Aorta (tissue), 5 donors: ENCODE measurements around the gene MRPL51. TPM values are rescaled to one million over a fixed set of nuclear protein-coding genes. Genes with fewer than 3 reads are reported as not detected.
"Not testable (repeated sequence)": the region's sequence is repeated elsewhere in the genome, so short reads cannot be mapped to it uniquely, and the experiment has no call there.

Experiments used
- ATAC-seq: fragments of 200-7000 bp; cut with Tn5 transposase; one replicate; pipeline ENCODE4 v1.9.1; 2022; ENCODE audit warnings: moderate library complexity; ENCODE audit not compliant: low FRiP score
- DNase-seq, 2 donors: peaks; one replicate each; pipeline ENCODE4 v3.0.0-alpha.2; 2020
- H3K27ac ChIP-seq, 2 donors: one replicate each; pipeline ENCODE4 v1.5.1; 2013; ENCODE audit warnings: low read length in 2 of 2, mild to moderate bottlenecking in 2 of 2, moderate library complexity in 2 of 2, control low read depth in 1 of 2, inconsistent platforms in 1 of 2, low read depth in 1 of 2
- H3K27me3 ChIP-seq, 2 donors: one replicate each; pipeline ENCODE4 v1.6.1; 2013; ENCODE audit warnings: control low read depth in 1 of 2, low read length in 1 of 2, mild to moderate bottlenecking in 1 of 2, moderate library complexity in 1 of 2; ENCODE audit not compliant: insufficient read depth in 2 of 2, control insufficient read depth in 1 of 2
- H3K36me3 ChIP-seq, 2 donors: one replicate each; pipeline ENCODE4 v1.6.1; 2013; ENCODE audit warnings: control low read depth in 1 of 2, low read length in 1 of 2, mild to moderate bottlenecking in 1 of 2; ENCODE audit not compliant: insufficient read depth in 2 of 2, control insufficient read depth in 1 of 2
- H3K4me1 ChIP-seq, 2 donors: one replicate each; pipeline ENCODE4 v1.6.1; 2013; ENCODE audit warnings: low read length in 2 of 2, control low read depth in 1 of 2, mild to moderate bottlenecking in 1 of 2, moderate library complexity in 1 of 2; ENCODE audit not compliant: insufficient read depth in 2 of 2, control insufficient read depth in 1 of 2
- H3K4me3 ChIP-seq, 2 donors: one replicate each; pipeline ENCODE4 v1.5.1; 2013; ENCODE audit warnings: low read length in 2 of 2, control low read depth in 1 of 2, mild to moderate bottlenecking in 1 of 2
- H3K9me3 ChIP-seq: one replicate; pipeline ENCODE4 v1.6.1; 2013; ENCODE audit warnings: mild to moderate bottlenecking, low read length; ENCODE audit not compliant: control insufficient read depth
- WGBS, 2 donors: extraction: QIAGEN DNeasy Blood & Tissue Kit; methylation state at CpG; one replicate each; pipeline ENCODE4 v1.1.7; 2013; 5-methylcytosine and 5-hydroxymethylcytosine counted together
- intact Hi-C, 2 donors: fragments of 100-400 bp; cut with DNase I; formaldehyde crosslinking; loops; one replicate each; pipeline versions ENCODE4 v1.14.2 to v1.15.0; 2022
- polyA plus RNA-seq, 2 donors: library from polyadenylated mRNA; stranded (reverse); fragments of 200-250 nt; gene quantifications; one replicate each; pipeline ENCODE4 v1.2.3, GENCODE V29; 2013
- total RNA-seq, 2 donors: library from RNA; stranded (reverse); fragmentation: NEBNext Ultra II Directional; extraction: Animal tissue kit (Norgen Biotek cat#: 25700); gene quantifications; one replicate each; pipeline ENCODE4 v1.2.1, GENCODE V29; 2021
- donor health status: healthy with polysubstance abuse.
- donor health status: Bipolar disorder and iron deficiency.
- donor health status: DM: no; HTN: no; CAD: no.
- donor health status: DM: no; HTN: no; CAD: no.
- donor health status: DM: yes; HTN: yes; CAD: no.

Gene MRPL51
- total and polyA plus RNA-seq, 4 donors: 91.8 to 283 (median 110) TPM

GRCh38 chr12:6500466-6500865, 7.4 kb upstream of the MRPL51 start:
- no peak overlapping the region for H3K4me3 ChIP-seq
- 91% methylated on average over 2 of the region's 2 CpGs for WGBS, 2 donors
- no peak for ATAC-seq
- H3K36me3 ChIP-seq: peaks cover 0 to 2% of the 10 kb centered on the region in 2 donors
- no peaks in the 10 kb centered on the region for H3K4me1 ChIP-seq
- H3K27me3 ChIP-seq: no peaks in the 10 kb centered on the region
- DNase-seq: no peak
- no peaks in the 10 kb centered on the region for H3K9me3 ChIP-seq
- H3K27ac ChIP-seq: no peak overlapping the region
- intact Hi-C loops: no loop called here

- H3K27me3 ChIP-seq, H3K4me3 ChIP-seq, ATAC-seq, H3K36me3 ChIP-seq, intact Hi-C loops, H3K4me1 ChIP-seq, H3K9me3 ChIP-seq, DNase-seq, H3K27ac ChIP-seq: not testable (repeated sequence)
- WGBS, 2 donors: 76 to 77% methylated on average over 3 of the region's 3 CpGs
These were observed 4.2 kb upstream of the MRPL51 start for GRCh38 chr12:6497291-6497690.

GRCh38 chr12:6494968-6495367, 1.9 kb upstream of the MRPL51 start:
- ATAC-seq (no peak), DNase-seq (no peak)
- no peak overlapping the region for H3K27ac ChIP-seq
- 35 to 56% methylated on average over 1 of the region's 1 CpG for WGBS, 2 donors
- no peaks in the 10 kb centered on the region for H3K9me3 ChIP-seq
- peaks cover 0 to 2% of the 10 kb centered on the region in 2 donors for H3K36me3 ChIP-seq
- H3K4me1 ChIP-seq: peaks cover 0 to 5% of the 10 kb centered on the region in 2 donors
- intact Hi-C loops: no loop called here
- H3K27me3 ChIP-seq: no peaks in the 10 kb centered on the region
- peak overlapping the region in 1 of 2 donors; percentile 93 for H3K4me3 ChIP-seq

- Histone ChIP-seq H3K27me3 (no peaks in the 10 kb centered on the region), H3K4me1 (peaks cover 0 to 5% of the 10 kb centered on the region in 2 donors), H3K4me3 (peak overlapping the region; percentile 87 to 93), H3K9me3 (no peaks in the 10 kb centered on the region), H3K36me3 (peaks cover 0 to 2% of the 10 kb centered on the region in 2 donors), H3K27ac (no peak overlapping the region)
- DNase-seq: no peak
- 0 to 1% methylated on average over 14 of the region's 14 CpGs for WGBS, 2 donors
- ATAC-seq: peak; percentile 1
- intact Hi-C loops: no loop called here
These were observed 1.2 kb upstream of the MRPL51 start for GRCh38 chr12:6494258-6494743.

- Histone ChIP-seq H3K27ac (peak within 1 kb of the TSS; percentile 89 to 96), H3K36me3 (no peaks in the 10 kb centered on the region), H3K4me1 (peaks cover 0 to 5% of the 10 kb centered on the region in 2 donors), H3K27me3 (no peaks in the 10 kb centered on the region), H3K4me3 (peak within 1 kb of the TSS; percentile 87 to 93), H3K9me3 (no peaks in the 10 kb centered on the region)
- intact Hi-C loops: loop anchor here (2.0 kb wide), 2 partner anchors 39 to 41 kb away; partner anchors contain the start of gene GAPDH (in 1 of the 2)
- WGBS, 2 donors: 0% methylated on average over 49 of the region's 49 CpGs
- ATAC-seq (peak; percentile 97), DNase-seq (peak; percentile 97)
These were observed 615 bp upstream of the MRPL51 start, which contains the start of gene NCAPD2 for GRCh38 chr12:6493497-6494257. TSS of gene NCAPD2 (plus strand) at chr12:6494102. CDS start at chr12:6495099, 997 bp downstream.

DNA sequence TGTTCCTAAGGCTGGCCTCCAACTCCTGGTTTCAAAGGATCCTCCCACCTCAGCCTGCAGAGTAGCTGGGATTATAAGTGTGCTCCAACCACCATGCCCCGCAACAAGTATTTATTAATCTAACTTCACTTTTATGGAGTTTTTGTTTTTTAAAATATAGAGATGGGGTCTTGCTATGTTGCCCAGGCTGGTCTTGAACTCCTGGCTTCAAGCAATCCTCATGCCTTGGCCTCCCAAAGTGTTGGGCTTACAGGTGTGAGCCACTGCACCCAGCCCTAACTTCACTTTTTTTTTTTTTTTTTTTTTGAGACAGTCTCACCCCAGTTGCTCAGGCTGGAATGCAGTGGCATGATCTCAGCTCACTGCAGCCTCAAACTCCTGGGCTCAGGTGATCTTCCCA, 2.4 kb downstream of the MRPL51 start:
- ATAC-seq, H3K27ac ChIP-seq, H3K4me3 ChIP-seq, intact Hi-C loops, H3K4me1 ChIP-seq, H3K36me3 ChIP-seq, DNase-seq, H3K27me3 ChIP-seq, H3K9me3 ChIP-seq: not testable (repeated sequence)
- 94 to 100% methylated on average over 1 of the region's 1 CpG for WGBS, 2 donors

DNA sequence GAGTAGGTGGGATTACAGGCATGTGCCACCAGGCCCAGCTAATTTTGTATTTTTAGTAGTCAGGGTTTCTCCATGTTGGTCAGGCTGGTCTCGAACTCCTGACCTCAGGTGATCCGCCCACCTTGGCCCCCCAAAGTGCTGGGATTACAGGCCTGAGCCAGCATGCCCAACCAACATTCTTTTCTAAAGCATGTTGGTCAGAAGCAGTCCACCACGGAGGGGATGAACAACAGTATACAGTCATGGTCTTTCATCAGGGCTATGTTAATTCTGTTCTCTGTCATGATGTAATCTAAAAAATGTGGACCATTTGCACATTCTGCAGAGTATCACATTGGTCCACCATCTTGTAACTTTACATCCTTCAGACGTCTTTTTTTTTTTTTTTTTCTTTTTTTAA, 3.6 kb downstream of the MRPL51 start:
- peaks cover 0 to 5% of the 10 kb centered on the region in 2 donors for H3K4me1 ChIP-seq
- 50 to 54% methylated on average over 4 of the region's 4 CpGs for WGBS, 2 donors

DNA sequence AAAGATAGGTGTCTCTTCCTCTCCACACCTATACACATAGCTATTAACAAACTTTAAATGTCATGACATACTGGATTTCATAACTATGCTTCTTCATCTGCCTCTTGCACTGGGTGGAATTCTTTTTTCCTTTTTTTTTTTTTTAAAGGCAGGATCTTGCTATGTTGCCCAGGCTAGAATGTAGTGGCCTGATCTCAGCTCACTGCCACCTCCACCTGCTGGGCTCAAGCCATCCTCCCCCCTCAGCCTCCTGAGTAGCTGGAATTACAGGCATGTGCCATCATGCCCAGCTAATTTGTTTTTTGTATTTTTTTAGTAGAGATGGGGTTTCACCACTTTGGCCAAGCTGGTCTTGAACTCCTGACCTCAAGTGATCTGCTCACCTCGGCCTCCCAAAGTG, 4.8 kb downstream of the MRPL51 start:
- no peak overlapping the region for H3K4me3 ChIP-seq
- intact Hi-C loops: no loop called here
- DNase-seq (no peak), ATAC-seq (no peak)
- no peaks in the 10 kb centered on the region for H3K27me3 ChIP-seq
- 80 to 89% methylated on average over 1 of the region's 1 CpG for WGBS, 2 donors
- peaks cover 0 to 5% of the 10 kb centered on the region in 2 donors for H3K4me1 ChIP-seq
- H3K9me3 ChIP-seq: no peaks in the 10 kb centered on the region
- H3K27ac ChIP-seq: no peak overlapping the region
- H3K36me3 ChIP-seq: no peaks in the 10 kb centered on the region

More for the DNA sequence above, 3.6 kb downstream of the MRPL51 start:
- H3K36me3 ChIP-seq: no peaks in the 10 kb centered on the region
- H3K9me3 ChIP-seq: no peaks in the 10 kb centered on the region
- no peaks in the 10 kb centered on the region for H3K27me3 ChIP-seq
- no peak overlapping the region for H3K4me3 ChIP-seq
- intact Hi-C loops: no loop called here
- no peak overlapping the region for H3K27ac ChIP-seq
- ATAC-seq (no peak), DNase-seq (no peak)

DNA sequence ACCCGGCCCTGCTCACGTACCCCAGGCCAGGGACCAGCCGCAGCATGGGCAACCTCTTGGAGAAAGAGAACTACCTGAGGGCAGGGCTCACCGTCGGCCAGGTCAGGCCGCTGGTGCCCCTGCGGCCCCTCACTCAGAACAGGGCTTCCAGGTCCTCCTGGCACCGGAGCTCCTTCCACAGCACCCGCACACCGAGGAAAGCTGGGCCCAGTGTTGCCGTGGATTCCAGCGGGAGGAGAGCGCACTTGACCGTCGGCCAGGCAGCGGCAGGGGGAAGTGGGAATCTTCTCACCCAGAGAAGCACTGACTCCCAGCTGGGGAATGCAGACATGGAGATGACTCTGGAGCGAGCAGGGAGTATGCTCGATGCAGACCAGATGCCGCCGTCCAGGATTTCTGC, 14.6 kb downstream of the MRPL51 start:
- Histone ChIP-seq H3K27ac (no peak overlapping the region), H3K27me3 (peaks cover 0 to 1% of the 10 kb centered on the region in 2 donors), H3K4me3 (no peak overlapping the region), H3K9me3 (no peaks in the 10 kb centered on the region), H3K4me1 (no peaks in the 10 kb centered on the region), H3K36me3 (no peaks in the 10 kb centered on the region)
- no peak for ATAC-seq
- intact Hi-C loops: no loop called here
- WGBS, 2 donors: 88 to 89% methylated on average over 20 of the region's 20 CpGs
- DNase-seq: no peak
